NCI-H2171 treated with DMSO at 0.1 percent for 48 hours (cell line): ENCODE results near the gene FKBP6.
"Not testable (repeated sequence)": the region's sequence is repeated elsewhere in the genome, so short reads cannot be mapped to it uniquely, and the experiment has no call there.

Experiments
- DNase-seq: peaks from one replicate; lab custom pipeline; 2025; lab: John Stamatoyannopoulos, UW

Gene FKBP6

GRCh38 chr7:73327922-73328321 lies at the start of gene FKBP6, which contains the start of gene TRIM50:
TSS of gene FKBP6 (plus strand) at chr7:73328161. CDS start at chr7:73328429, 268 bp downstream.
TSS of gene TRIM50 (minus strand) at chr7:73328082. CDS start at chr7:73324787, 3,295 bp downstream.
- DNase-seq: not testable (repeated sequence)

- DNase-seq: not testable (repeated sequence)
Observed at GRCh38 chr7:73297235-73297634, 30.7 kb upstream of the FKBP6 start.

GRCh38 chr7:73297706-73298105 lies 30.3 kb upstream of the FKBP6 start:
- DNase-seq: not testable (repeated sequence)

- DNase-seq: not testable (repeated sequence)
Observed at GRCh38 chr7:73299812-73300211, 28.1 kb upstream of the FKBP6 start.

- DNase-seq: not testable (repeated sequence)
Observed at GRCh38 chr7:73301108-73301507, 26.9 kb upstream of the FKBP6 start.

- DNase-seq: not testable (repeated sequence)
Observed at GRCh38 chr7:73302846-73303245, 25.1 kb upstream of the FKBP6 start.

- DNase-seq: no peak
Observed at GRCh38 chr7:73303546-73303945, 24.4 kb upstream of the FKBP6 start.

GRCh38 chr7:73304071-73304470 lies 23.9 kb upstream of the FKBP6 start:
- no peak for DNase-seq

- DNase-seq: not testable (repeated sequence)
Observed at GRCh38 chr7:73304612-73305387, 23.2 kb upstream of the FKBP6 start.

GRCh38 chr7:73307436-73307835 lies 20.5 kb upstream of the FKBP6 start:
- no peak for DNase-seq

- peak; percentile 25 for DNase-seq
Observed at GRCh38 chr7:73308074-73308664, 19.8 kb upstream of the FKBP6 start.

GRCh38 chr7:73308665-73309214 lies 19.2 kb upstream of the FKBP6 start, which contains the start of gene NSUN5:
TSS of gene NSUN5 (minus strand) at chr7:73308826. CDS start at chr7:73308790, 36 bp downstream.
- peak; percentile 85 for DNase-seq

GRCh38 chr7:73311421-73311820 lies 16.5 kb upstream of the FKBP6 start:
- DNase-seq: not testable (repeated sequence)

- DNase-seq: no peak
Observed at GRCh38 chr7:73312831-73313520, 15.0 kb upstream of the FKBP6 start.

GRCh38 chr7:73313521-73313906 lies 14.4 kb upstream of the FKBP6 start:
- no peak for DNase-seq

GRCh38 chr7:73314271-73314670 lies 13.7 kb upstream of the FKBP6 start:
- DNase-seq: no peak

GRCh38 chr7:73316521-73316920 lies 11.4 kb upstream of the FKBP6 start:
- DNase-seq: no peak

GRCh38 chr7:73318656-73319204 lies 9.2 kb upstream of the FKBP6 start:
- DNase-seq: not testable (repeated sequence)

GRCh38 chr7:73319541-73319940 lies 8.4 kb upstream of the FKBP6 start:
- not testable (repeated sequence) for DNase-seq

GRCh38 chr7:73320009-73320408 lies 8.0 kb upstream of the FKBP6 start:
- not testable (repeated sequence) for DNase-seq

GRCh38 chr7:73323434-73324080 lies 4.4 kb upstream of the FKBP6 start:
- not testable (repeated sequence) for DNase-seq
